ENCODE measurements around the gene COQ8A.

The COQ8A gene

GRCh38 chr1:226940029-226940805 is at the start of gene COQ8A:
COQ8A (plus strand) TSS chr1:226940294; CDS start chr1:226961386, 21,092 bp downstream.
- peak; percentile 99 for DNase-seq (ENCODE audit: low read depth)

GRCh38 chr1:226890331-226891108 is 49.6 kb upstream of the COQ8A start:
- DNase-seq (ENCODE audit: low read depth), result no peak

DNA sequence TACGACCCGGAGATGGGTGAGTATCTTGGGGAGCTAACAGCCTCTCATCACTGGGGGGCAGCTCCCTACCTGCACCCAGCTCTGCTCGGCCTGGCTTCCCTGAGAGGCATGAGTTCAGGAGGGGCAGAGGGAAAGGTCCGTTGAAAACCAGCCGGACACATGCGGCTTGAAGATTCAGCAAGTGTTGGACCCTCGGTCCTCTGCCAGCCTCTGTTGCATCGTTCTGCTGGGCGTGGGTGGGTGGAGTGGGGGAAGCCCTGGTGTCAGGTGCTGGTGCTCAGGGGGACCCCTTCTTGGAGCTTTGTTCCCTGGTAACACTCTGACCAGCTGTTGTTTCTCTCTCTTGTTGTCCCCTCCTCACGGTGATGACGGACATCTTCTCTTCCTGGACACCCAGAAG is 48.7 kb upstream of the COQ8A start:
- no peak for DNase-seq (ENCODE audit: low read depth)

GRCh38 chr1:226891846-226892523 is 48.1 kb upstream of the COQ8A start:
- DNase-seq (ENCODE audit: low read depth), result no peak

GRCh38 chr1:226892524-226892875 is 47.6 kb upstream of the COQ8A start:
- DNase-seq (ENCODE audit: low read depth), result no peak

DNA sequence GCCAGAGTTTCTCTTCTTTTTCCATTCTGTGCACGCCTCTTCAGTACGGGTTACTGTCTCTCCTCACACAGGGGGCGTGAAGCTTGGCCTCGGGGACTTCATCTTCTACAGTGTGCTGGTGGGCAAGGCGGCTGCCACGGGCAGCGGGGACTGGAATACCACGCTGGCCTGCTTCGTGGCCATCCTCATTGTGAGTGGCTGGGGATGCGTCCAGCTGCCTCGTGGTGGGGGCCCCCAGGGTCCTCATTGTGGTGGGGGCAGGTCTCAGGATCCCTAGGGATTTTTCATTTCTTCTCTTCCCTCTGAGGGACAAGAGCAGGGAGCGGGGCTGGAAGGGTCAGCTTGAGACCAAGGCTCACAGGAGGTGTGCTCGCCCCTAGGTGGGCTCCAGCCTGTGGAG is 46.2 kb upstream of the COQ8A start:
- no peak for DNase-seq (ENCODE audit: low read depth)

DNA sequence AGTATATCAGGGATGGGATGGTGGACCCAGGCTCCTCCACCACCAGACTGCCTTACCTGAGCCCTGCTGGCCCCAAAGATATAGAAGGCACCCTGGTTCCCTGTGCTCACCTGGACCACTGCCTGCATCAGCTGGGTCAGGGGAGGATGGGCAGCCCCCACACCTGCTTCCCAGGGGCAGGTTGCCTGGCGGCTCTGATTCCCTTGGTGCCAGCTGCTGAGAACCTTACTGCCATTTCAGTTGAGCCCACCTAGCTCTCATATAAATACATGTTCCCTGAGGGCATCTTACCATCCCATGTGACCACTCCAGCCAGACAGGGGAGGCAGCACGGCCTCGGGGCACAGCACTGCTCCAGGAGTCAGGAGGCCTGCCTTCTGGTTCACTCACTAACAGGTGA is 45.3 kb upstream of the COQ8A start:
- DNase-seq (ENCODE audit: low read depth), result no peak

DNA sequence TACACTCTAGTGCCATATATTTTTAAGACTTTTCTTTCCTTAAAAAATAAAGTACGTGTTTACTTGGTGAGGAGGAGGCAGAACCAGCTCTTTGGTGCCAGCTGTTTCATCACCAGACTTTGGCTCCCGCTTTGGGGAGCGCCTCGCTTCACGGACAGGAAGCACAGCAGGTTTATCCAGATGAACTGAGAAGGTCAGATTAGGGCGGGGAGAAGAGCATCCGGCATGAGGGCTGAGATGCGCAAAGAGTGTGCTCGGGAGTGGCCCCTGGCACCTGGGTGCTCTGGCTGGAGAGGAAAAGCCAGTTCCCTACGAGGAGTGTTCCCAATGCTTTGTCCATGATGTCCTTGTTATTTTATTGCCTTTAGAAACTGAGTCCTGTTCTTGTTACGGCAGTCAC is 44.5 kb upstream of the COQ8A start:
- no peak for DNase-seq (ENCODE audit: low read depth)

DNA sequence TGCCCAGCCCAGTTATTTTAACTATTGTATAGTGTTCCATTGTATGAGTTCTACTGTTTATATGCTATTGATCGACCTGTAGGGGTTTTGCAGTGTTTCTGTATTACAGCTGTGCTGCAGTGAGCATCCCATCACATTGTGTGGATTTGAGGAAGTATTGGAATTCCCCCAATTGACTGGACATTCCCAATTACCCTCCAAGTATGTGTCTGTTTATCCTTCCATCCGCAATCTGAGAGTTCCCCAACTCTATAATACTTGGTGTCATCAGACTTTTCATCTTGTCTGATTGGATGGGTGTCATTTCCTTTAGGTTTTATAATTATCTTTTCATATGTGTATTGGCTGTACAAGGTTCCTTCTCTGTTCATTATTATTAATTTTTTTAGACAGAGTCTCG is 41.8 kb upstream of the COQ8A start:
- DNase-seq (ENCODE audit: low read depth), result no peak

DNA sequence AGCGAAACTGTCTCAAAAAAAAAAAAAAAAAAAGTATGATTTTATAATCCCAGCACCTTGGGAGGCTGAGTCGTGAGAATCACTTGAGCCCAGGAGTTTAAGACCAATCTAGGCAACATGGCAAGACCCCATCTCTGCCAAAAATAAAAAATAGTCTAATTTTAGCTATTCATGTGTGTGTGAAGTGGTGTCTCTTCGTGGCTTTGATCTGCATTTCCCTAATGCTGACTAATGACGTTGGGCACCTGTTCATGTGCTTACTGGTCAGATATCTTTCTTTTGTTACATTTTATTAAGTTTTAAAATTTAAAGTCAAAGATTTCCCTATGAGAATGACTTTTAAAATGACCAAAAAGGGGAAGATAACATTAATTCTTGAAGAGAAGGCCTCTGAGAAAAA is 38.7 kb upstream of the COQ8A start:
- no peak for DNase-seq (ENCODE audit: low read depth)

DNA sequence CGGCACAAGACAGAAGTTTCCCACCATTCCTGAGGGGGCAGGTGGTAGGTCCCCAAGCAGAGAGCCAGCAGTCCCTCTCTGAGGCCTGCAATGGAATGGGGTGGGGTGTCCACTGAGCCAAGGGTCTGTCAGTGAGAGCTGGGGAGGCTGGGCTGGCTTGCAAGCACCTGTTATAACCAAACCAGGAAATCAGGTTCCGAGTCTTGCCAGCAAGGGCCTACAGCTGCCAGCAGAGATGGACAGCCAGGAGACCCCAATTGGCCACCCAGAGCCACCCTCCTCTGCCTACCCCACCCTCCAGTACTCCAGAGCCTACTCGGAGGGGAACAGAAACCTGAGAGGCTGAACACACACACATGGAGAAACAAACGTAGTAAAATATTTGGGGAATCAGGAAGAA is 37.5 kb upstream of the COQ8A start:
- DNase-seq (ENCODE audit: low read depth), result no peak

- peak; percentile 69 for DNase-seq (ENCODE audit: low read depth)
These were observed 36.0 kb upstream of the COQ8A start for GRCh38 chr1:226903819-226904716.

DNA sequence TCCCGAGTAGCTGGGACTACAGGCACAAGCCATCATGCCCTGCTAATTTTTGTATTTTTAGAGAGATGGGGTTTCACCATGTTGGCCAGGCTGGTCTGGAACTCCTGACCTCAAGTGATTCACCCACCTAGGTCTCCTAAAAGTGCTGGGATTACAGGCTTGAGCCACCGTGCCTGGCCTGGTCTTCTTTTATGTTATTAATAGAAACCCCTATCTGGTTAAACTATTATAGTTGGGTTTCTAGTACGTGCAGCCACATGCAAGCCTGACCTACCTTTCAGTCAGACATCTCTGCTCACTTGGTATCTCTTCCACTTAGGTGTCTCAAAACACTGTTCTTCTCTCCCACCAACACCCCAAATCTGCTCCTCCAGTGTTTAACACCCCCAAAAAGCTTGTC is 35.3 kb upstream of the COQ8A start:
- no peak for DNase-seq (ENCODE audit: low read depth)

DNA sequence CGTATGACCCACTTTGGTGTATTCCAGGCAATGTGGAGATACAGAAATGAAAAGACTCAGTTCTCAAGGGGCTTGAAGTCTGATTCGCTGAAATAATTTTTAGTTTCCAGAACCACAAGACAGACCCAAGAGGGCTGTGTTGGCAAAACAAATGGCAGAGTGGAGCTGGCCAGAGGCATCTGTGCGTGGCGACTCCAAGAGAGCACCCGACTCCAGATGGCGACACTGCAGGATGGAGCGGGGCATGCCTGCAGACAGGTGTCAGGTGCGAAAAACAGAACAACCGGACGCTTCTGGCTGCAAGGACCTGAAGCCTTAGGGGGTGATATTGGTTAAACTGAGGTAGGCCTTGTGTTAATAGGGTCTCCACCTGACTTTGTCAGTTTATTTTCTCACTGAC is 31.7 kb upstream of the COQ8A start:
- DNase-seq (ENCODE audit: low read depth), result no peak

DNA sequence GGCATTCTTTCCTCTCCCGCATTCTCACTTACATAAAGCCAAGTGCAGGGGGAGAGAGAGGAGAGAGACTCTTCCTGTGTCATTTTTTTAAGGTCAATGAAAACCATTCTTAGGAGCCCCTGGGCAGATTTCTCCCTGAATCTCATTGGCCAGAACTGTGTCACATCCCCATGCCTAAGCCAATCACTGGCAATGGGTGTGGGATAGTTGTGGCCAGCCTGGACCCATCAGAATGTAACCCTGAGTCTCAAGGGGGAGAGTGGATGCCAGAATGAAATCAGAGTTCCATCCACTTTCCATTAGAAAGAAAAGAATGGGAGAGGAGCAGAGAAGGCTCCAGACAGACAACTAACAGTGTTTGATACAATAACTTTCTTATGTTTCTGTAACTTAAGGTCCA is 31.2 kb upstream of the COQ8A start:
- DNase-seq (ENCODE audit: low read depth), result no peak

DNA sequence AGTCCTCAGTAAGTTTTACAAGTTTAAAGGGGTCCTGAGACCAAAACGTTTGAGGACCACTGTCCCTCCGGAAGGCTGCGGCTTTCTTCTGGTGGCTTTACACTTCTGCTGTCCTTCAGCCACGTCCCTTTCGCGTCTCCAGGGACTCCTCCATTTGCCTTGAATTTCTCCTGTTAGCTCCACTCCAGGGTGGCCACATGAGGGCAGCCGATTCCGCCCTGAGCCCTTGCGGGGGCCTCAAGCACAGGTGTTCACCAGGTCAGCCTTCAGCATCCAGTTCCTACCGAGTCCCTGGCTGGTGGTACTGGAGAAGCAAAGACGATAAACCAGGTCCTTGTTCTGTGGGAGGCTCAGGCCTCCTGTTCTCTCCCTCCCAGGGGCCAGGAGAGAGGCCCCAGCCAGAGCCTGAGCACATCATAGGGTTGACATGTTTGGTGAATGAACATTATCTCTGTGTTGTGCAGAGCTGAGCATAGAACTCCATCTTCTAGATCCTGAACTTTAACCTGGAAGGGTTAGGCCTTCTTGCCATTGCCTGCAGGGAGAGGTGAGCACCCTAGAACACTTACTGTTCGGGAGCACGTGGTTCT is 27.4 kb upstream of the COQ8A start:
- peak; percentile 8 for DNase-seq (ENCODE audit: low read depth)

DNA sequence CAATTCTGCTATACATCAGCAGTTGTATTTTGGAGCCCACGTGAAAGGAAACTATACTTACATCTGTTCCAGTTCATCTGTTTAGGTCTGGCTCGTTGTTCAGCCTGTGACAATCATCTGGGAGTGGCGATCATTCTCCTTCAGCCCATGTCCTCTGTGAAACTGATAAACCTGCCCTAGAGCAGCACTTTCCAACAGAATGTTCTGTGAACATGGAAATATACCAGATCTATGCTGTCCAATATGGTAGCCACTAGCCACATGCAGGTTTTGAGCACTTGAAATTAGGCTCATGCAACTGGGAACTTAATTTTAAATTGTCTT is 24.5 kb upstream of the COQ8A start:
- DNase-seq (ENCODE audit: low read depth), result no peak

GRCh38 chr1:226916497-226916896 is 23.6 kb upstream of the COQ8A start:
- no peak for DNase-seq (ENCODE audit: low read depth)

DNA sequence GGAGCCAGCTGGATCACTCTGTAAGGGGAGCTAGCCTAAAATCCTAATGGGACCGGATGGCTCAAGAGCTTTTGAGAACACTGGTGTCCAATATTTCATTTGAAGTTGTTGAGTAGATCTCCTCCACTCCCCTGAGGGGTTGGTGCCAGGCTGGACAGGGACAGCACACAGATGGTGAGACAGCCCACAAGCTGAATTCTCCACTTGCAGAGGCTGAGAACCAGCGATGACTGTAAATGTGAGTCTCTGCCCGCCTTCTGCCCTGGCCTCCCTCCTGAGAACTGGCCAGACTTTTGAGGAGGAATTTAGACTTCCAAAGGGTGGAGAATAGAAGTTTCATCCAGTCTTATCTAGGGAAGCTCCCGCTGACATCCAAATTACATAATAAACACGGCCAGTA is 20.5 kb upstream of the COQ8A start:
- DNase-seq (ENCODE audit: low read depth), result no peak

DNA sequence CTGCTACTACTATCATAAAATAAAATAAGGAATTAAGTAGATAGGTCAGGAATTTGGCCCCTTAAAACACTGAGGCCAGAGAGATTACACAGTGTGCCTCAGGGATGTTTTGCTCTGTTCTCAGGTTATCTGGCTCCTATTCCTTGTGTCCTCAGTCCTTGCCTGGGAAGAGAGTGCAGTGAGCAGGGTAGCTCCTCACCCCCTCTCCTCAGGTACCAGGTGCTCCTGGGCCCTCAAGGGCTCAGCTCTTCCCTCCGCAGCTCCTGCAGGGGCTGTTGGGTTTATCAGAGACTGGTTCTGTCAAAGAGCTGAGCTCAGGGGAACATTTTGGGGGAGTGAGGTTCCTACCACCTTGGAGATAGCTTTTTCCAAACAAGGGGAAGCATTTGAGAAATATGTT is 20.1 kb upstream of the COQ8A start:
- no peak for DNase-seq (ENCODE audit: low read depth)

DNA sequence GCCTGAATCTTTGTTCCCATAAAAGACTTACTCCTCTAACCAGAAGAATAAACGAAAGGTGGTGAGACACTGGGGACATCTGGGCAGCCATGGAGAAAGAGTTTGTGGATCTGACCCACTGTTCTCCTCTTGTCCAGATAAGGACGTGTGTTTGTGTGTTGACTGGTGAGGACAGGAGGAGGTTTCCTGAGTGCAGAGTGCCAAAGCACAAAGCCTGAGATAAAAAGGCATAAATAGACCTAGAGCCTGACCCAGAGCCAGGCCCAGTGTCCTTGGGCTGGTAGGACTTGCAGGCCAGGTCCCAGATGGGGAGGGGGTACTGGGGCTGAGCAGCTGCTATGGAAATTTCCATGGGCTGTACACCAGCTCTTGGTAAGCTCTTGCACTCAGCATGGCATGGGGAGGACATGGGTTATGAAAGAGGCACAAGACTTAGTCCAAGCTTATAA is 19.6 kb upstream of the COQ8A start:
- no peak for DNase-seq (ENCODE audit: low read depth)

DNA sequence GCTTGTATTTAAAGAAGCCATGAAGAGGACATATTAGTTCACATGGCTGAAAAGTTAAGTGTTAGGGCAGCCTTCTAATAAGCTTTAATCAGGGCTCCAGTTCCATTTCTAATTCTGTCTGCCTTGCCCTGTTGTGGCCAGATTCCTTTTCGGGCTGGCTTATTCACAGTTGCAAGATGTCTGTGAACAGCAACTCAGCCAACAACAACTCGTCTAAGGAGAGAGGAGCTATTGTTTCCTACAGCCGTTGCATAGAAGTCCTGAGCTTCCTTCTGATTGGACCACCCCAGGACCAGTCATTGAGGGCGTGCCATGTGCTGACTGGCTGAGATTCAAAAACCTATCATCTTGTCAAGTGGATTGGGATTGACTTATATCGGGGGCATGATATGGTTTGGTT is 18.6 kb upstream of the COQ8A start:
- no peak for DNase-seq (ENCODE audit: low read depth)

Data from fibroblast of the conjunctiva (primary cell).